K562 (cell line): Measurements from ENCODE around the gene TAGLN3. TPM values are rescaled to one million over a fixed set of nuclear protein-coding genes. Genes with fewer than 3 reads are reported as not detected.

Experiments
- ATAC-seq: fragments of 200-7000 bp; cut with Tn5 transposase; 3 replicates; pipeline ENCODE4 v1.9.1; 2020; ENCODE audit warnings: moderate library complexity
- BruUV-seq: library from RNA; stranded (reverse); fragments of 400-500 nt; replicated peaks from 2 replicates; lab custom pipeline; 2021; lab: Mats Ljungman, UMichigan
- CTCF ChIA-PET: fragments of 300-600 bp; formaldehyde crosslinking; extraction: SDS; loops from one replicate; lab custom pipeline; 2021; ENCODE audit warnings: low intra/inter-chr PET ratio; lab: Yijun Ruan, JAX
- POLR2A ChIA-PET: fragments of 300-600, 350-650 bp; sonication (Branson Sonifier 250); formaldehyde crosslinking; extraction: SDS; loops from one replicate; lab custom pipeline; 2021; ENCODE audit warnings: antibody characterized with exemption, inconsistent platforms; lab: Yijun Ruan, JAX
- DNase-seq, 4 experiments: peaks; one replicate each; pipeline versions ENCODE4 v3.0.0 to v3.0.0-alpha.2; 2011 to 2018; ENCODE audit warnings: low spot score in 3 of 4, mixed read lengths in 3 of 4; ENCODE audit errors: extremely low read depth in 1 of 4
- FAIRE-seq: peaks from 2 replicates; lab custom pipeline; 2011; peaks lifted over from hg19 to GRCh38; lab: Jason Lieb, UNC
- H2AFZ ChIP-seq: 2 replicates; pipeline ENCODE4 v1.6.0; 2011; ENCODE audit warnings: low read depth, low read length, control low read depth, inconsistent platforms
- H3K27ac ChIP-seq: fragments of 200-600 bp; 3 replicates; pipeline ENCODE4 v1.8.0; 2011; ENCODE audit warnings: low read depth, mild to moderate bottlenecking, control low read depth, inconsistent platforms, low read length, moderate library complexity, mixed read lengths; ENCODE audit errors: extremely low read depth
- H3K27me3 ChIP-seq, 2 experiments: fragments of 300-600 bp in 1 of 2; 2 replicates in 1 of 2; 3 replicates in 1 of 2; pipeline versions ENCODE4 v1.6.0 to v1.8.0; 2011; ENCODE audit warnings: inconsistent platforms in 2 of 2, low read length in 2 of 2, mild to moderate bottlenecking in 1 of 2, mixed read lengths in 1 of 2, moderate library complexity in 1 of 2; ENCODE audit not compliant: control insufficient read depth in 2 of 2, insufficient read depth in 2 of 2
- H3K36me3 ChIP-seq: fragments of 300-600 bp; 3 replicates; pipeline ENCODE4 v1.8.0; 2011; ENCODE audit warnings: mild to moderate bottlenecking, low read length, inconsistent platforms; ENCODE audit not compliant: control insufficient read depth, insufficient read depth
- H3K4me1 ChIP-seq, 2 experiments: fragments of 200-600 bp in 1 of 2; replicated peaks in 1 of 2; 2 replicates in 1 of 2; 3 replicates in 1 of 2; pipeline versions ENCODE4 v1.5.1 to v1.8.0; 2011; ENCODE audit warnings: inconsistent platforms in 2 of 2, low read length in 2 of 2, mild to moderate bottlenecking in 1 of 2, mixed read lengths in 1 of 2, moderate library complexity in 1 of 2; ENCODE audit not compliant: control insufficient read depth in 2 of 2, insufficient read depth in 2 of 2
- H3K4me2 ChIP-seq: 2 replicates; pipeline ENCODE4 v1.6.1; 2011; ENCODE audit warnings: low read length, control low read depth, inconsistent platforms, mixed read lengths; ENCODE audit not compliant: insufficient read depth
- H3K4me3 ChIP-seq: fragments of 200-600 bp; sonication (generic), shearing (Covaris generic); 2 replicates; pipeline ENCODE4 v1.5.1; 2016; ENCODE audit warnings: control low read depth, inconsistent platforms
- H3K79me2 ChIP-seq: fragments of 200-600 bp; 3 replicates; pipeline ENCODE4 v1.8.0; 2011; ENCODE audit warnings: low read length, inconsistent platforms; ENCODE audit not compliant: control insufficient read depth, insufficient read depth
- H3K9ac ChIP-seq, 2 experiments: 2 replicates each; pipeline versions ENCODE4 v1.6.0 to v1.6.1; 2011; ENCODE audit warnings: low read depth in 2 of 2, low read length in 2 of 2, control low read depth in 1 of 2, inconsistent platforms in 1 of 2, mild to moderate bottlenecking in 1 of 2, mixed read lengths in 1 of 2; ENCODE audit not compliant: insufficient read depth in 1 of 2
- H3K9me1 ChIP-seq: one replicate; pipeline ENCODE4 v1.6.0; 2011; ENCODE audit warnings: inconsistent platforms, mild to moderate bottlenecking, low read length, moderate library complexity; ENCODE audit not compliant: control insufficient read depth, insufficient read depth
- H3K9me3 ChIP-seq: replicated peaks from 2 replicates; pipeline ENCODE4 v1.5.1; 2011; ENCODE audit warnings: low read depth, low read length, inconsistent platforms; ENCODE audit not compliant: control insufficient read depth, insufficient read depth
- H4K20me1 ChIP-seq: replicated peaks from 2 replicates; pipeline ENCODE4 v1.6.1; 2011; ENCODE audit warnings: low read length, inconsistent platforms, mixed read lengths; ENCODE audit not compliant: control insufficient read depth, insufficient read depth
- EGR1 ChIP-seq: fragments of 450-650 bp; conservative IDR thresholded peaks from 2 replicates; pipeline ENCODE4 v1.6.1; 2017; ENCODE audit warnings: mild to moderate bottlenecking
- HMBOX1 ChIP-seq: sonication (generic); IDR thresholded peaks from 2 replicates; pipeline ENCODE4 v1.6.1; 2016
- RBFOX2 ChIP-seq: fragments of 200-400 bp; formaldehyde crosslinking; IDR thresholded peaks from 2 replicates; pipeline ENCODE4 v1.6.1; 2017; ENCODE audit warnings: low read depth, mild to moderate bottlenecking, low read length, moderate library complexity
- WGBS: fragments of 100-300 bp; shearing (Covaris generic); methylation state at CpG from one replicate; pipeline ENCODE4 v1.1.6; 2016; ENCODE audit warnings: low coverage, mixed read lengths; ENCODE audit not compliant: insufficient coverage; ENCODE audit errors: missing lambda C conversion rate; 5-methylcytosine and 5-hydroxymethylcytosine counted together
- in situ Hi-C: fragments of 300-500 bp; cut with MboI; formaldehyde crosslinking; loops from 4 replicates; pipeline ENCODE4 v1.15.0; 2018; ENCODE audit warnings: inconsistent platforms, mixed read lengths
- intact Hi-C: fragments of 100-400 bp; cut with micrococcal nuclease; formaldehyde crosslinking; loops from 2 replicates; pipeline ENCODE4 v1.14.2; 2022
- polyA plus RNA-seq, 8 experiments: library from polyadenylated mRNA; depleted of rRNA in 4 of 8; stranded (reverse) in 5 of 8; unstranded in 3 of 8; fragments of >200 nt; fragmentation: Nextera tagmentation in 2 of 8; fragmentation: Illumina TruSeq in 1 of 8; extraction: Ambion mirVana in 2 of 8; extraction: Trizol in 1 of 8; gene quantifications; 2 replicates each; pipeline versions ENCODE4 v1.2.1 to v1.2.3, GENCODE V29; 2011 to 2014; ENCODE audit warnings: inconsistent platforms in 1 of 8, missing spikeins in 1 of 8
- total RNA-seq, 7 experiments: library from RNA; depleted of rRNA in 6 of 7; stranded (reverse); fragments of >200 nt in 6 of 7; fragmentation: Illumina TruSeq in 2 of 7; extraction: Trizol in 2 of 7; gene quantifications; 2 replicates each; pipeline versions ENCODE4 v1.2.1 to v1.2.3, GENCODE V29; 2011 to 2021; ENCODE audit warnings: low replicate concordance in 1 of 7

TAGLN3 gene
- total and polyA plus RNA-seq, 9 of the 15 experiments (the other 6 are each of a cell fraction or from before 2014, with no cell fraction given), result 0.06 TPM; not detected in 7

- Histone ChIP-seq H3K4me1 (no peaks in the 10 kb centered on the region; a peak in 1 of 5 replicates), H3K4me2 (no peak overlapping the region), H3K9me3 (no peaks in the 10 kb centered on the region), H4K20me1 (no peaks in the 10 kb centered on the region), H3K9ac (no peak overlapping the region), H3K27me3 (peaks cover 0 to 14% of the 10 kb centered on the region in 2 experiments; a peak in 3 of 5 replicates), H3K79me2 (no peaks in the 10 kb centered on the region), H2AFZ (no peak overlapping the region), H3K36me3 (no peaks in the 10 kb centered on the region), H3K27ac (no peak overlapping the region), H3K4me3 (no peak overlapping the region), H3K9me1 (no peaks in the 10 kb centered on the region)
- DNase-seq (peak in 3 of 4 experiments; percentile 6 to 16 (median 9)), FAIRE-seq (no peak), ATAC-seq (no peak)
- intact Hi-C loops, result no loop called here
- 4% methylated on average over 4 of the region's 8 CpGs for WGBS
- TF ChIP-seq RBFOX2, result no peak
- TF ChIP-seq HMBOX1, result peak; percentile 24; the same call in 1 of the 2 replicates
- peak; percentile 85 for TF ChIP-seq EGR1
- in situ Hi-C loops, result no loop called here
- POLR2A ChIA-PET, result interaction anchor here (1.4 kb wide), 1 partner anchor 8 kb away, joined by 3 read pairs; no protein-coding TSS in a partner anchor
- BruUV-seq, result no TSS peak
- CTCF ChIA-PET, result no interaction called here
These were observed 3.6 kb downstream of the TAGLN3 start for GRCh38 chr3:112002096-112002971.
